Measurements from ENCODE around the gene RUNX2. TPM values are rescaled to one million over a fixed set of nuclear protein-coding genes. Genes with fewer than 3 reads are reported as not detected.
"Not testable (repeated sequence)": the region's sequence is repeated elsewhere in the genome, so short reads cannot be mapped to it uniquely, and the experiment has no call there.

Gene RUNX2
- total RNA-seq (1 to 10 TPM; 5.8 to 9.4 (median 7.0) TPM), polyA plus RNA-seq (1 to 10 TPM in 2 of 3 donors, under 1 TPM in 1; 0.86 to 1.8 (median 1.6) TPM)
- long read RNA-seq, donor 1: 0 reads
- long read RNA-seq, donor 2, partial matches to known transcripts: 0 of 1 reads
- long read RNA-seq, donor 2, other reads (novel, unspliced or antisense): 0 of 1 reads

DNA sequence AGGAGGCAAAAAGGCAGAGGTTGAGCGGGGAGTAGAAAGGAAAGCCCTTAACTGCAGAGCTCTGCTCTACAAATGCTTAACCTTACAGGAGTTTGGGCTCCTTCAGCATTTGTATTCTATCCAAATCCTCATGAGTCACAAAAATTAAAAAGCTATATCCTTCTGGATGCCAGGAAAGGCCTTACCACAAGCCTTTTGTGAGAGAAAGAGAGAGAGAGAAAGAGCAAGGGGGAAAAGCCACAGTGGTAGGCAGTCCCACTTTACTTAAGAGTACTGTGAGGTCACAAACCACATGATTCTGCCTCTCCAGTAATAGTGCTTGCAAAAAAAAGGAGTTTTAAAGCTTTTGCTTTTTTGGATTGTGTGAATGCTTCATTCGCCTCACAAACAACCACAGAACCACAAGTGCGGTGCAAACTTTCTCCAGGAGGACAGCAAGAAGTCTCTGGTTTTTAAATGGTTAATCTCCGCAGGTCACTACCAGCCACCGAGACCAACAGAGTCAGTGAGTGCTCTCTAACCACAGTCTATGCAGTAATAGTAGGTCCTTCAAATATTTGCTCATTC is at the start of gene RUNX2:
RUNX2 (plus strand) TSS at position 375 of the 567 bp plus-strand sequence. CDS start 397 bp downstream, outside the sequence.
- intact Hi-C loops (cut with DNase I; ENCODE audit: low total_unique reads): no loop called here
- H3K4me3 ChIP-seq: no peak within 1 kb of the TSS
- WGBS, 5 donors: 47 to 60% (median 54%) methylated on average over 5 of the region's 5 CpGs
- no peaks in the 10 kb centered on the region for H3K27me3 ChIP-seq (replicated peaks in 1 of 7)
- peaks cover 0 to 17% (median 0%) of the 10 kb centered on the region in 6 donors for H3K4me1 ChIP-seq
- no peaks in the 10 kb centered on the region for H3K36me3 ChIP-seq
- no peak within 1 kb of the TSS for H3K27ac ChIP-seq
- TF ChIP-seq, protein P1, sequence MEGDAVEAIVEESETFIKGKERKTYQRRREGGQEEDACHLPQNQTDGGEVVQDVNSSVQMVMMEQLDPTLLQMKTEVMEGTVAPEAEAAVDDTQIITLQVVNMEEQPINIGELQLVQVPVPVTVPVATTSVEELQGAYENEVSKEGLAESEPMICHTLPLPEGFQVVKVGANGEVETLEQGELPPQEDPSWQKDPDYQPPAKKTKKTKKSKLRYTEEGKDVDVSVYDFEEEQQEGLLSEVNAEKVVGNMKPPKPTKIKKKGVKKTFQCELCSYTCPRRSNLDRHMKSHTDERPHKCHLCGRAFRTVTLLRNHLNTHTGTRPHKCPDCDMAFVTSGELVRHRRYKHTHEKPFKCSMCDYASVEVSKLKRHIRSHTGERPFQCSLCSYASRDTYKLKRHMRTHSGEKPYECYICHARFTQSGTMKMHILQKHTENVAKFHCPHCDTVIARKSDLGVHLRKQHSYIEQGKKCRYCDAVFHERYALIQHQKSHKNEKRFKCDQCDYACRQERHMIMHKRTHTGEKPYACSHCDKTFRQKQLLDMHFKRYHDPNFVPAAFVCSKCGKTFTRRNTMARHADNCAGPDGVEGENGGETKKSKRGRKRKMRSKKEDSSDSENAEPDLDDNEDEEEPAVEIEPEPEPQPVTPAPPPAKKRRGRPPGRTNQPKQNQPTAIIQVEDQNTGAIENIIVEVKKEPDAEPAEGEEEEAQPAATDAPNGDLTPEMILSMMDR (IDR thresholded peaks at IDR 0.05 in 8 of 11, conservative IDR thresholded peaks at IDR 0.05 in 3 of 11): no peak
- TF ChIP-seq POLR2AphosphoS5 (IDR thresholded peaks at IDR 0.05) (no peak), POLR2A (IDR thresholded peaks at IDR 0.05) (no peak)
- no peaks in the 10 kb centered on the region for H3K9me3 ChIP-seq
- no peak for DNase-seq

DNA sequence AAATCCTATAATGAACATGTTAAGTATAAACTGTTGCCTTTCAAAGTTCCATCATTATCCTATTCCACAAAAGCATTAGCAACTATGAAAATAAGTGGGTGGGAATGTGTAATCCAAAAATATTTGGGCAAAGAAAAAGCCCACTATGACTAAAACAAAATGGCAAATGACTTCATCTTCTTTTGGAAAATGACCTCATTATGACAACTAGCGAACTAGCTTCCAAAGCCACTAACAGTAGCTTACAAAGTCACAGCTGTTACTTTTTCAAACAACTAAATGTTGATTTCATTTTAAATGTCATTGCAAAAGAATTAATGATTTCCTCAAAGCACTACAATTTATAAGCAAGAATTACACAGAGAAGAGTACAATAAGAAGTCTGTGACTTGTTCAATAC is 49.8 kb upstream of the RUNX2 start:
- DNase-seq: no peak
- H3K27ac ChIP-seq: no peak overlapping the region
- 91 to 98% (median 96%) methylated on average over 1 of the region's 1 CpG for WGBS, 5 donors
- no peak for TF ChIP-seq POLR2AphosphoS5 (IDR thresholded peaks at IDR 0.05)
- TF ChIP-seq, protein P1 (IDR thresholded peaks at IDR 0.05 in 8 of 11, conservative IDR thresholded peaks at IDR 0.05 in 3 of 11): no peak
- intact Hi-C loops (cut with DNase I; ENCODE audit: low total_unique reads): no loop called here
- no peaks in the 10 kb centered on the region for H3K27me3 ChIP-seq (replicated peaks in 1 of 7)
- no peak overlapping the region for H3K4me3 ChIP-seq
- H3K4me1 ChIP-seq: no peaks in the 10 kb centered on the region
- H3K36me3 ChIP-seq: peaks cover 0 to 4% (median 0%) of the 10 kb centered on the region in 6 donors
- peaks cover 0 to 15% (median 13%) of the 10 kb centered on the region in 8 donors for H3K9me3 ChIP-seq

DNA sequence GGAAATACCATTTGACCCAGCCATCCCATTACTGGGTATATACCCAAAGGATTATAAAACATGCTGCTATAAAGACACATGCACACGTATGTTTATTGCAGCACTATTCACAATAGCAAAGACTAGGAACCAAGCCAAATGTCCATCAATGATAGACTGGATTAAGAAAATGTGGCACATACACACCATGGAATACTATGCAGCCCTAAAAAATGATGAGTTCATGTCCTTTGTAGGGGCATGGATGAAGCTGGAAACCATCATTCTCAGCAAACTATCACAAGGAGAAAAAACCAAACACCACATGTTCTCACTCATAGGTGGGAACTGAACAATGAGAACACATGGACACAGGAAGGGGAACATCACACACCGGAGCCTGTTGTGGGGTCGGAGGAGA is 41.4 kb upstream of the RUNX2 start:
- H3K36me3 ChIP-seq; H3K9me3 ChIP-seq; intact Hi-C loops (cut with DNase I; ENCODE audit: low total_unique reads); H3K27me3 ChIP-seq (replicated peaks in 1 of 7); H3K27ac ChIP-seq; H3K4me1 ChIP-seq; DNase-seq; H3K4me3 ChIP-seq: not testable (repeated sequence)
- WGBS, 5 donors: 88 to 98% (median 96%) methylated on average over 3 of the region's 3 CpGs

DNA sequence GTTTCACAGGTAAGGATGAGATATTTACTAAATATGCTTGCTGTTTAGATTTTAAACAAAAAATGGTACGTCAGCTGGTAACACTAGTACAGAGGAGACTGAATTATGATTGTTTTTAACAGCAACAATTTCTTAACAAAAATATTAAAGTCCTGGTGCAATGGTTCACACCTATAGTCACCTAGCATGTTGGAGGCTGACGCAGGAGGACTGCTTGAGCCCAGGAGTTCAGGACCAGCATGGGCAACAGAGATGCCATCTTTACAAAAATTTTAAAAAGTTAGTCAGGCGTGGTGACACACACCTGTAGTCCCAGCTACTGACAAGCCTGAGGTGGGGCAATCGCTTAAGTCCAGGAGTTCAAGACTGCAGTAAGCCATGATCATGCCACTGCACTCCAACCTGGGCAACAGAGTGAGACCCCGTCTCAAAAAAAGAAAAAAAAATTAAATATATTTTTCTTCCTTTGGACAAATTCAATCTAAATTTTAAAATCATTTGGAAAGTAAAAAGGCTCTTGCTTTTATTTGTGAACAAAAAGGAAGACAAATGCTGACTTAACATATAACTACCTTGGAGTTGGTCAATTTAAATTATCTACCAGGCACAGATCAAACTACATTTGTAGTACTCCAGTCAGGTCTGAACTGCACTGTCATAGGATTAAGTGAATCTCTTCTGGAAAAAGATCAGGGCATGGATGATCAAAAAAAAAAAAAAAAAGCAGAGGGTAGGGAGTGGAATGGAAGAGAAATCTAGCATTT is 38.2 kb upstream of the RUNX2 start:
- no peaks in the 10 kb centered on the region for H3K36me3 ChIP-seq
- H3K4me1 ChIP-seq: peaks cover 0 to 9% (median 0%) of the 10 kb centered on the region in 6 donors
- intact Hi-C loops (cut with DNase I; ENCODE audit: low total_unique reads): no loop called here
- H3K27ac ChIP-seq: no peak overlapping the region
- 93 to 96% (median 95%) methylated on average over 5 of the region's 5 CpGs for WGBS, 5 donors
- no peak for DNase-seq
- H3K27me3 ChIP-seq (replicated peaks in 1 of 7): no peaks in the 10 kb centered on the region
- H3K4me3 ChIP-seq: no peak overlapping the region
- TF ChIP-seq POLR2A (IDR thresholded peaks at IDR 0.05) (no peak), POLR2AphosphoS5 (IDR thresholded peaks at IDR 0.05) (no peak)
- TF ChIP-seq, protein P1 (IDR thresholded peaks at IDR 0.05 in 8 of 11, conservative IDR thresholded peaks at IDR 0.05 in 3 of 11): no peak
- peaks cover 0 to 11% (median 0%) of the 10 kb centered on the region in 8 donors for H3K9me3 ChIP-seq

Data from spleen (tissue), 13 donors.